ENCODE measurements around the gene MDFI.

Gene MDFI

DNA sequence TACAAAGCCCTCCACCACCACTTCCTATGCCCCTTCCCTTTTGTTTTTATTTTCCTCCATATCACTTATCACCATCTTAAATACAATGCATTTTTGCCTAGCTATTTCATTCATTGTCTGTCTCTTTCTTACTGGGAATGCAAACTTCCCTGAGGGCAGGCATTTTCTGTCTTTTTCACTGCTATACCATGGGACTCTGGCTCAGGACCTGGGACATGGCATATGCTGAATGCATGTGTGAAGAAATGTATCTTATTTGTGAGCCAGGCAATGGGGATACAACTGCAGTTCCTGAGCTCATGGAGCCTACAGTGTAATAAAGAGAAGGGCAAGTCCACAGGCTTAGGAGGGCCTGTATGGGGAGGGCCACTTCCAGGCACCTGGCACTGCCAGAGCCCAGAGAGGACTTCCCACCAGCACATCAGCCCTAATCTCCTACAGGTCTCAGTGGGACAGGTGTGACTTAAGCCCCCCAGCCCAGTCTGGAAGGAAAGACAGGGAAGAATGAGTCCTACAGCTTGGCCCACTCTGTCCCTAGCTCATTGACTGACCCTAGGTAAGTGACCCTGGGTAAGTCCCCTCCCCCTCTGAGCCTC, 53.9 kb downstream of the MDFI start:
- Histone ChIP-seq H3K27ac (ENCODE audit: low read depth, low read length) (no peak overlapping the region), H2BK15ac (replicated peaks; ENCODE audit: low read depth) (no peak overlapping the region), H2BK120ac (ENCODE audit: low read depth, low read length) (no peak overlapping the region), H3K27me3 (ENCODE audit: insufficient read depth, low read length, poor library complexity) (no peaks in the 10 kb centered on the region), H3K79me1 (ENCODE audit: low read length) (no peaks in the 10 kb centered on the region), H3K4me1 (ENCODE audit: control insufficient read depth, low read depth, low read length) (no peaks in the 10 kb centered on the region), H2BK5ac (ENCODE audit: low read length) (no peak overlapping the region), H3K18ac (ENCODE audit: low read length) (no peak overlapping the region), H3K79me2 (ENCODE audit: control insufficient read depth, insufficient read depth, low read length) (no peaks in the 10 kb centered on the region), H3K23ac (ENCODE audit: low read length) (no peak overlapping the region), H3K56ac (ENCODE audit: low read length) (no peak overlapping the region), H4K8ac (ENCODE audit: low read depth, low read length) (no peak overlapping the region), H3K4ac (ENCODE audit: low read depth, low read length) (no peak overlapping the region), H3K36me3 (ENCODE audit: control insufficient read depth, insufficient read depth, low read length) (no peaks in the 10 kb centered on the region), H3K4me3 (ENCODE audit: low read length) (no peak overlapping the region), H2AK5ac (ENCODE audit: low read length) (no peak overlapping the region), H3K9ac (ENCODE audit: low read length) (no peak overlapping the region), H4K5ac (ENCODE audit: low read length) (no peak overlapping the region), H3K4me2 (ENCODE audit: low read length) (no peak overlapping the region)
- DNase-seq = peak; percentile 91

DNA sequence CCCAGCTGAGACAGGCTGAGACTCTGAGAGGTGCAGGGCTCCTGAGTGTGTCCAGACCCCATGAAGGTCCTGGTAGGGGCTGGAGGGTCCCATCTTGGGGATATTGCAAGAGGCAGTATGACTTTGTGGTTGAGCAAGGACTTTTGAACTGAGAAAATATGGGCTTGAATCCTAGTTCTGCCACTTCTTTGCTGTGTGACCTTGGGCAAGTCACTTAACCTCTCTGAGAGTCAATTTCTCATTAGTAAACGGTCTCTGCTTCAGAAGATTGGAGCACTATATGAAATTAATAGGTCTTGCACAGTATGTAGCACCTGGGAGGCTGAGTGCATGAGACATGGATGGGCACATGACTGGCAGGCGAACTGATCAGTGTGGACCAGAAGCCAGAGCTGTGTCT, 54.5 kb downstream of the MDFI start:
- Histone ChIP-seq H2BK15ac (replicated peaks; ENCODE audit: low read depth) (no peak overlapping the region), H3K18ac (ENCODE audit: low read length) (no peak overlapping the region), H3K4me1 (ENCODE audit: control insufficient read depth, low read depth, low read length) (no peaks in the 10 kb centered on the region), H3K79me1 (ENCODE audit: low read length) (no peaks in the 10 kb centered on the region), H3K79me2 (ENCODE audit: control insufficient read depth, insufficient read depth, low read length) (no peaks in the 10 kb centered on the region), H3K9ac (ENCODE audit: low read length) (no peak overlapping the region), H2BK120ac (ENCODE audit: low read depth, low read length) (no peak overlapping the region), H4K8ac (ENCODE audit: low read depth, low read length) (no peak overlapping the region), H4K5ac (ENCODE audit: low read length) (no peak overlapping the region), H3K4me2 (ENCODE audit: low read length) (no peak overlapping the region), H3K4me3 (ENCODE audit: low read length) (no peak overlapping the region), H3K4ac (ENCODE audit: low read depth, low read length) (no peak overlapping the region), H3K23ac (ENCODE audit: low read length) (no peak overlapping the region), H2AK5ac (ENCODE audit: low read length) (no peak overlapping the region), H3K27me3 (ENCODE audit: insufficient read depth, low read length, poor library complexity) (no peaks in the 10 kb centered on the region), H3K56ac (ENCODE audit: low read length) (no peak overlapping the region), H3K36me3 (ENCODE audit: control insufficient read depth, insufficient read depth, low read length) (no peaks in the 10 kb centered on the region), H3K27ac (ENCODE audit: low read depth, low read length) (no peak overlapping the region), H2BK5ac (ENCODE audit: low read length) (no peak overlapping the region)
- DNase-seq = no peak
- WGBS (ENCODE audit: extremely low coverage, insufficient coverage, low lambda C conversion rate) = no CpG with 5 or more reads among the region's 2 CpGs

DNA sequence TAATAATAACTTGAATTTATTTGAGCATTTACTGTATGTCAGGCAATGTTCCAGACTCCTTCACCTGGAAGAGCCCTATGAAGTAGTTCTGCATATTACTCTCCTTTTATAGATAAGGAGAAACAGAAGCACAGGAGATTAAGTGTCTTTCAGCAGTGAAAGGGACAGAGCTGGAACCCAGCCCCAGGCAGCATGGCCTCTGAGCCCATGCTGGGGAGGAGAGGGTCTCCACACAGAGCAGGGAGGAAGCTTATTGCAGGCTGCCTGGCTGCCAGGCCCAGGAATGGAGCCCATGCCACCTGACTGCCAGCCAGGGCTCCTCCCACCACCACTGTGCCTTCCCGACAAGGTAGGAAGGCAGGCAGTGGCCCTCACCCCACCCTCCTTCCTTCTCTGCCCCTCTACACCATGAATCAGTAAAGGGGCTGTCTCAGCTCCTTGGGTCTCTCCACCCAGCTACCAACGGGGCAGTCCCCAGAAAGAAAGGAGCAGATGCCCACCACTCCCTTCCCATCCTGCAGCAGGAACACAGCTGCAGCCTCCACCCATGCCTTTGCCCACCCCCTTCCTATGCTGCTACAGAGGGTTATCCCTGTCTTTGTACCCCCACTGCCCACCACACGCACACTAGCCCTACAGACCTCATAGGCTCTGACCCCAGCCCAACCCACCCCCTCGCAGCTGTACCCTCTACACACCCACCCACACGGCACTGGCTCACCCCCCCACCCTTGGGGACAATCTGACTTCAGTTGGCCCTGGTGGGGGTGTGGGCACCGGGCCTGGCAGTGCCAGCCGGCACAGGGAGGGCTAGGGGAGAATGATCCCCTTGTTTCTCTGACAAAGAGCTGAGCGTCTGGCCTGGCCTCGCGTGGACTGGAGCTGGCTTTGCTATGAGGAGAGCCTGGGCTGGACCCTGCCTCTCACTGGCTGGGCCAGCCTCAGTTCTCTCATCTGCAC, 55.3 kb downstream of the MDFI start:
- peak overlapping the region; percentile 5 for H3K56ac ChIP-seq (ENCODE audit: low read length)
- H2AK5ac ChIP-seq (ENCODE audit: low read length) = no peak overlapping the region
- H3K79me2 ChIP-seq (ENCODE audit: control insufficient read depth, insufficient read depth, low read length) = no peaks in the 10 kb centered on the region
- H4K5ac ChIP-seq (ENCODE audit: low read length) = no peak overlapping the region
- no peak for DNase-seq
- no peak overlapping the region for H3K18ac ChIP-seq (ENCODE audit: low read length)
- H3K4me1 ChIP-seq (ENCODE audit: control insufficient read depth, low read depth, low read length) = no peaks in the 10 kb centered on the region
- H3K27ac ChIP-seq (ENCODE audit: low read depth, low read length) = no peak overlapping the region
- H2BK15ac ChIP-seq (replicated peaks; ENCODE audit: low read depth) = no peak overlapping the region
- no CpG with 5 or more reads among the region's 10 CpGs for WGBS (ENCODE audit: extremely low coverage, insufficient coverage, low lambda C conversion rate)
- no peaks in the 10 kb centered on the region for H3K27me3 ChIP-seq (ENCODE audit: insufficient read depth, low read length, poor library complexity)
- H2BK120ac ChIP-seq (ENCODE audit: low read depth, low read length) = no peak overlapping the region
- no peak overlapping the region for H3K4me3 ChIP-seq (ENCODE audit: low read length)
- no peak overlapping the region for H3K4me2 ChIP-seq (ENCODE audit: low read length)
- no peak overlapping the region for H3K9ac ChIP-seq (ENCODE audit: low read length)
- no peak overlapping the region for H2BK5ac ChIP-seq (ENCODE audit: low read length)
- no peak overlapping the region for H3K4ac ChIP-seq (ENCODE audit: low read depth, low read length)
- no peak overlapping the region for H3K23ac ChIP-seq (ENCODE audit: low read length)
- H3K36me3 ChIP-seq (ENCODE audit: control insufficient read depth, insufficient read depth, low read length) = no peaks in the 10 kb centered on the region
- H3K79me1 ChIP-seq (ENCODE audit: low read length) = no peaks in the 10 kb centered on the region
- H4K8ac ChIP-seq (ENCODE audit: low read depth, low read length) = no peak overlapping the region

DNA sequence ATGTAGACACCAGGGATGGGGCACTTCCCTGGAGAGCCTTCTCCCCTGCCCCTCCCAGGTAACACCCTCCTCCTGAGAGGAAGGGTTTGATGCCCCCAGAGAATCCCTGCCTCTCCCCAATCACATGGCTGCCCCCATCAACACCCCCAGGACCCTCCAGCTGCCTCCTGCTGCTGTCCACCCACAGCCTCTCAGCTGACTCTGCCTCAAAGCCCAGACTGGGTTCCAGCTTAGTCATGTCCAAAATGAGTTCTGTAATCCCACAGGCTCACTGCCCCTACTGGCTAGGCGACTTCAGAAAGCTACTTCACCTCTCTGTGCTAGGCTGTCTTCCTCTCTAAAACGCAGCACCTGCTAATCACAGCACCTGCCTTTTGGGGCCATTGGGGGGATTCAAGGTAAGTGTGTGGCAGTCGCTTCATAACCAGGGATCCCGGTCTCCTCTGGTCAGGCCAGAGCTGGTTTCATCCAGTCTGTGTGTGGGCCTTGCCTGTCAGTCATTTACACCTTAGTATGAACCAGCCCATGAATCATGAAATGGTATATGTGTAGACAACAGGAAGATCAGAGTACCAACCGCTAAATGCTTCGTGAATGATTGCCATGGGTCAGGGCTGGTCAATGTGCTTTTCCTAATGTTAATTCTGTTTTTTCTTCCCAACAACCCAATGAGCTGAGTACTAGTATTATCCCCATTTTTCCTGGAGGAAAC, 56.7 kb downstream of the MDFI start:
- no peak overlapping the region for H2BK15ac ChIP-seq (replicated peaks; ENCODE audit: low read depth)
- no peak overlapping the region for H4K8ac ChIP-seq (ENCODE audit: low read depth, low read length)
- no peak for DNase-seq
- no peak overlapping the region for H3K4ac ChIP-seq (ENCODE audit: low read depth, low read length)
- no peak overlapping the region for H3K18ac ChIP-seq (ENCODE audit: low read length)
- H3K79me1 ChIP-seq (ENCODE audit: low read length) = no peaks in the 10 kb centered on the region
- no peak overlapping the region for H3K27ac ChIP-seq (ENCODE audit: low read depth, low read length)
- no peak overlapping the region for H3K4me2 ChIP-seq (ENCODE audit: low read length)
- H2BK120ac ChIP-seq (ENCODE audit: low read depth, low read length) = no peak overlapping the region
- no peak overlapping the region for H3K56ac ChIP-seq (ENCODE audit: low read length)
- no peak overlapping the region for H2BK5ac ChIP-seq (ENCODE audit: low read length)
- H4K5ac ChIP-seq (ENCODE audit: low read length) = no peak overlapping the region
- no peaks in the 10 kb centered on the region for H3K36me3 ChIP-seq (ENCODE audit: control insufficient read depth, insufficient read depth, low read length)
- no peak overlapping the region for H3K23ac ChIP-seq (ENCODE audit: low read length)
- no peak overlapping the region for H3K4me3 ChIP-seq (ENCODE audit: low read length)
- no peak overlapping the region for H2AK5ac ChIP-seq (ENCODE audit: low read length)
- no peaks in the 10 kb centered on the region for H3K27me3 ChIP-seq (ENCODE audit: insufficient read depth, low read length, poor library complexity)
- no peaks in the 10 kb centered on the region for H3K79me2 ChIP-seq (ENCODE audit: control insufficient read depth, insufficient read depth, low read length)
- WGBS (ENCODE audit: extremely low coverage, insufficient coverage, low lambda C conversion rate) = no CpG with 5 or more reads among the region's 6 CpGs
- no peaks in the 10 kb centered on the region for H3K4me1 ChIP-seq (ENCODE audit: control insufficient read depth, low read depth, low read length)
- H3K9ac ChIP-seq (ENCODE audit: low read length) = no peak overlapping the region

DNA sequence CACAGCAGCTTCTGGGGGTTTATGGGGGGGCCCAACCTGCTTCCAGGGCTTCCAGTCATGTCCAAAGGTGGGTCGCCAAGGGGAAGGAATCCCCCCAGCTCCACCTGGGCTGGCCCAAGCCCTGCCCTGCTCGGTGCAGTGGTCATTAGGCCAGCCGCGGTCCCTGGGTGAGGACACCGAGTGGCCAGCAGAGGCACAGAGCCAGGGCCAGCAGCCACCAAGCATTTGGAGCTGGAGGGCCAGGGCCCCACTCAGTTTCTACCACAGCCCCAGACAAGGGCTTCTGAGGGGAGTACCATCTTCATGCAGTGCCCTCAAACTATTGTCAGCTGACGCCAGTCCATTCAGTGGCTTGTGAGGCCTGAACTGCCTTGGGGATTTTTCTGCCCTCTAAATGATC, 57.6 kb downstream of the MDFI start:
- Histone ChIP-seq H3K9ac (ENCODE audit: low read length) (no peak overlapping the region), H2BK15ac (replicated peaks; ENCODE audit: low read depth) (no peak overlapping the region), H3K23ac (ENCODE audit: low read length) (no peak overlapping the region), H3K4me3 (ENCODE audit: low read length) (no peak overlapping the region), H3K79me1 (ENCODE audit: low read length) (no peaks in the 10 kb centered on the region), H3K4me1 (ENCODE audit: control insufficient read depth, low read depth, low read length) (no peaks in the 10 kb centered on the region), H2AK5ac (ENCODE audit: low read length) (no peak overlapping the region), H4K5ac (ENCODE audit: low read length) (no peak overlapping the region), H3K4ac (ENCODE audit: low read depth, low read length) (no peak overlapping the region), H4K8ac (ENCODE audit: low read depth, low read length) (no peak overlapping the region), H3K36me3 (ENCODE audit: control insufficient read depth, insufficient read depth, low read length) (no peaks in the 10 kb centered on the region), H2BK5ac (ENCODE audit: low read length) (no peak overlapping the region), H3K18ac (ENCODE audit: low read length) (no peak overlapping the region), H3K27ac (ENCODE audit: low read depth, low read length) (no peak overlapping the region), H3K56ac (ENCODE audit: low read length) (no peak overlapping the region), H2BK120ac (ENCODE audit: low read depth, low read length) (no peak overlapping the region), H3K27me3 (ENCODE audit: insufficient read depth, low read length, poor library complexity) (no peaks in the 10 kb centered on the region), H3K4me2 (ENCODE audit: low read length) (no peak overlapping the region), H3K79me2 (ENCODE audit: control insufficient read depth, insufficient read depth, low read length) (no peaks in the 10 kb centered on the region)
- WGBS (ENCODE audit: extremely low coverage, insufficient coverage, low lambda C conversion rate) = no CpG with 5 or more reads among the region's 6 CpGs
- no peak for DNase-seq
